Retina (tissue), 1 donor: ENCODE results near the gene UBASH3B.

ENCODE experiments used
- DNase-seq: peaks from one replicate; pipeline ENCODE4 v3.0.0-alpha.2; 2016

Gene UBASH3B

GRCh38 chr11:122758339-122758738 is 102.8 kb downstream of the UBASH3B start:
- no peak for DNase-seq

GRCh38 chr11:122758974-122759373 is 103.5 kb downstream of the UBASH3B start:
- DNase-seq: no peak

GRCh38 chr11:122763108-122763507 is 107.6 kb downstream of the UBASH3B start:
- DNase-seq: no peak

- DNase-seq: no peak
Measured at GRCh38 chr11:122764371-122765090, 109.0 kb downstream of the UBASH3B start.

GRCh38 chr11:122765487-122766131 is 110.1 kb downstream of the UBASH3B start:
- no peak for DNase-seq

- no peak for DNase-seq
Measured at GRCh38 chr11:122769126-122769780, 113.7 kb downstream of the UBASH3B start.

- no peak for DNase-seq
Measured at GRCh38 chr11:122772945-122773344, 117.4 kb downstream of the UBASH3B start.

GRCh38 chr11:122773781-122774266 is 118.3 kb downstream of the UBASH3B start:
- DNase-seq: no peak

- DNase-seq: no peak
Measured at GRCh38 chr11:122775675-122776271, 120.3 kb downstream of the UBASH3B start.

- no peak for DNase-seq
Measured at GRCh38 chr11:122776546-122776945, 121.0 kb downstream of the UBASH3B start.

GRCh38 chr11:122777343-122777742 is 121.8 kb downstream of the UBASH3B start:
- no peak for DNase-seq

- DNase-seq: no peak
Measured at GRCh38 chr11:122778148-122778547, 122.6 kb downstream of the UBASH3B start.

- no peak for DNase-seq
Measured at GRCh38 chr11:122779047-122779629, 123.6 kb downstream of the UBASH3B start.

GRCh38 chr11:122780296-122780949 is 124.9 kb downstream of the UBASH3B start:
- no peak for DNase-seq

GRCh38 chr11:122781378-122782195 is 126.1 kb downstream of the UBASH3B start:
- DNase-seq: peak; percentile 90

- no peak for DNase-seq
Measured at GRCh38 chr11:122782222-122782621, 126.7 kb downstream of the UBASH3B start.

- DNase-seq: no peak
Measured at GRCh38 chr11:122784325-122784955, 128.9 kb downstream of the UBASH3B start.

GRCh38 chr11:122785031-122785541 is 129.6 kb downstream of the UBASH3B start:
- peak; percentile 72 for DNase-seq

GRCh38 chr11:122786896-122787295 is 131.4 kb downstream of the UBASH3B start:
- DNase-seq: no peak

GRCh38 chr11:122788781-122789535 is 133.4 kb downstream of the UBASH3B start:
- no peak for DNase-seq
